Stimulated activated naive CD4-positive, alpha-beta T cell treated with Interleukin-2 at 50 U/mL for 16 hours (primary cell): ENCODE measurements around the gene AP1S1.
"Not testable (repeated sequence)": the region's sequence is repeated elsewhere in the genome, so short reads cannot be mapped to it uniquely, and the experiment has no call there.

Experiments used
- DNase-seq: peaks from one replicate; lab custom pipeline; 2025; lab: John Stamatoyannopoulos, UW

Gene AP1S1

DNA sequence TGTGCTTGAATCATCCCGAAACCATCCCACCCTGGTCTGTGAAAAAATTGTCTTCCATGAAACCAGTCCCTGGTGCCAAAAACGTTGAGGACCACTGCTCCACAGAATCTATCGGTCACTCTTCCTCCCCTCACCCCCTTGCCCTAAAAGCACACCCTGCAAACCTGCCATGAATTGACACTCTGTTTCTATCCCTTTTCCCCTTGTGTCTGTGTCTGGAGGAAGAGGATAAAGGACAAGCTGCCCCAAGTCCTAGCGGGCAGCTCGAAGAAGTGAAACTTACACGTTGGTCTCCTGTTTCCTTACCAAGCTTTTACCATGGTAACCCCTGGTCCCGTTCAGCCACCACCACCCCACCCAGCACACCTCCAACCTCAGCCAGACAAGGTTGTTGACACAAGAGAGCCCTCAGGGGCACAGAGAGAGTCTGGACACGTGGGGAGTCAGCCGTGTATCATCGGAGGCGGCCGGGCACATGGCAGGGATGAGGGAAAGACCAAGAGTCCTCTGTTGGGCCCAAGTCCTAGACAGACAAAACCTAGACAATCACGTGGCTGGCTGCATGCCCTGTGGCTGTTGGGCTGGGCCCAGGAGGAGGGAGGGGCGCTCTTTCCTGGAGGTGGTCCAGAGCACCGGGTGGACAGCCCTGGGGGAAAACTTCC, 28.2 kb upstream of the AP1S1 start:
- no peak for DNase-seq

DNA sequence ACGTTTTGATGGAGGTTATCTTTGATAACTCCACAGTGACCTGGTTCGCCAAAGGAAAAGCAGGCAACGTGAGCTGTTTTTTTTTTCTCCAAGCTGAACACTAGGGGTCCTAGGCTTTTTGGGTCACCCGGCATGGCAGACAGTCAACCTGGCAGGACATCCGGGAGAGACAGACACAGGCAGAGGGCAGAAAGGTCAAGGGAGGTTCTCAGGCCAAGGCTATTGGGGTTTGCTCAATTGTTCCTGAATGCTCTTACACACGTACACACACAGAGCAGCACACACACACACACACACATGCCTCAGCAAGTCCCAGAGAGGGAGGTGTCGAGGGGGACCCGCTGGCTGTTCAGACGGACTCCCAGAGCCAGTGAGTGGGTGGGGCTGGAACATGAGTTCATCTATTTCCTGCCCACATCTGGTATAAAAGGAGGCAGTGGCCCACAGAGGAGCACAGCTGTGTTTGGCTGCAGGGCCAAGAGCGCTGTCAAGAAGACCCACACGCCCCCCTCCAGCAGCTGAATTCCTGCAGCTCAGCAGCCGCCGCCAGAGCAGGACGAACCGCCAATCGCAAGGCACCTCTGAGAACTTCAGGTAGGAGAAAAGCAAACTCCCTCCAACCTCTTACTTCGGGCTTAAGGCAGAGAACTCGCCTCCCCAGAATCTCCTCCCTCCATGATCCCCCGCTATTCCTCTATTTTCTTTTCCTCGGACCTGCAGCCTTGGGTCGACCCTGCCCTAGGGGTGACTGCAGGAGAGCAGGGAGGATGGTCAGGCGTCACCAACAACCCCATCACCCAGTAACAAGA, 27.4 kb upstream of the AP1S1 start, which contains the start of gene SERPINE1:
TSS of gene SERPINE1 (plus strand) at position 454 of the 809 bp plus-strand sequence. CDS start 1,290 bp downstream, outside the sequence.
- peak; percentile 20 for DNase-seq

DNA sequence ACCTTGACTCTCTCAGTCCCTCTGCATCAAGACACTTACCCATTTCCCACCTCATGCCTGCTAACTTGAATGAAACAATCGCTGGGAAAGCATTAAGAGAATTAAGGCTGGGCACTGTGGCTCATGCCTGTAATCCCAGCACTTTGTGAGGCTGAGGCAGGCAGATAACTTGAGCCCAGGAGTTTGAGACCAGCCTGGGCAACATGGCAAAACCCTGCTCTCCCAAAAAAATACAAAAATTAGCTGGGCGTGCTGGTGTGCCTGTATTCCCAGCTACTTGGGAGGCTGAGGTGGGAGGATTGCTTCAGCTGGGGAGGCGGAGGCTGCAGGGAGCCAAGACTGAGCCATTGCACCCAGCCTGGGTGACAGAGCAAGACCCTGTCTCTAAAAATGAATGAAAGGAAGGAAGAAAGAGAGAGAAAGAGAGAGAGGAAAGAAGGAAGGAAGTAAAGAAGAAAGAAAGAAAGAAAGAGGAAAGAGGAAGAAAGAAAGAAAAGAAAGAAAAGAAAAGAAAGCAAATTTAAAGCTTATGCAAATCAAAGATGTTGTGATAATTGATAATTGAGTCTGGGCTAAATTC, 26.7 kb upstream of the AP1S1 start:
- DNase-seq = no peak

DNA sequence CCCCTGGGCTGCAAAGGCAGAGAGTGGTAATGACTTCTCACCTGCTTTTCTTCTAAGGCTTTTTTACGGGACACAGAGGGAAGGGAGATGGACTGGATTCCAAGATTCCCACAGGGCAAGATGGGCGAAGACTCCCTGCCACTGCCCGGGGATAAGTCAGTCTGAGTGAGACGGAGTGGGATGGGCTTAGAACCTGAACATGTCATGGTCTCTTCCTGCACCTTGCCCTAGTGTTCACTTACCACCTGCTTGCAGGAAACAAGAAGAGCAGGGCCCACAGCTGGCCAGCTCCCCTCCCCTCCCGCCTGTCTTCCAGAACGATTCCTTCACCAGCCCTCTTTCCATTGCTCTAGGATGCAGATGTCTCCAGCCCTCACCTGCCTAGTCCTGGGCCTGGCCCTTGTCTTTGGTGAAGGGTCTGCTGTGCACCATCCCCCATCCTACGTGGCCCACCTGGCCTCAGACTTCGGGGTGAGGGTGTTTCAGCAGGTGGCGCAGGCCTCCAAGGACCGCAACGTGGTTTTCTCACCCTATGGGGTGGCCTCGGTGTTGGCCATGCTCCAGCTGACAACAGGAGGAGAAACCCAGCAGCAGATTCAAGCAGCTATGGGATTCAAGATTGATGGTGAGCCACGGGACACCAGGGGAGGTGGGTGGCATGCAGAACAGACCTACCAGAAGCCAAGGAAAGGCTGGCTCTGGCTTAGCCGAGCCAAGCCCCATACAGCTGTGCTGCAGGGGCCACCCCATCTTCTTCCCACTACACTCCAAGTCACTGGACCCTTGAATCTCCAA, 26.0 kb upstream of the AP1S1 start:
- DNase-seq = no peak

DNA sequence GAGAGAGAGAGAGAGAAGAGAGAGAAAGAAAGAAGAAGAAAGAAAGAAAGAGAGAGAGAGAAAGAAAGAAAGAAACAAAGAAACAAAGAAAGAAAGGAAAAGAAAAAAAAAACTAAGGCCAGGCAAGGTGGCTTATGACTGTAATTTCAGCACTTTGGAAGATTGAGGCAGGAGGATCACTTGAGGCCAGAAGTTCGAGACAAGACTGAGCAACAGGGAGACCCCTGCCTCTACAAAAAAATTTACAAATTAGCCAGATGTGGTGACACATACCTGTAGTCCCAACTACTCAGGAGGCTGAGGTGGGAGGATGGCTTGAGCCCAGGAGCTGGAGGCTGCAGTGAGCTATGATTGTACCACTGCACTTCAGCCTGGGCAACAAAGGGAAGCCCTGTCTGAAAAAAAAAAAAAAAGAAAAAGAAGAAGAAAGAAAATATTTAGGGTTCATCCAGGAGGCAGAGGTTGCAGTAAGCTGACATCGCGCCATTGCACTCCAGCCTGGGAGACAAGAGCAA, 24.6 kb upstream of the AP1S1 start:
- no peak for DNase-seq

DNA sequence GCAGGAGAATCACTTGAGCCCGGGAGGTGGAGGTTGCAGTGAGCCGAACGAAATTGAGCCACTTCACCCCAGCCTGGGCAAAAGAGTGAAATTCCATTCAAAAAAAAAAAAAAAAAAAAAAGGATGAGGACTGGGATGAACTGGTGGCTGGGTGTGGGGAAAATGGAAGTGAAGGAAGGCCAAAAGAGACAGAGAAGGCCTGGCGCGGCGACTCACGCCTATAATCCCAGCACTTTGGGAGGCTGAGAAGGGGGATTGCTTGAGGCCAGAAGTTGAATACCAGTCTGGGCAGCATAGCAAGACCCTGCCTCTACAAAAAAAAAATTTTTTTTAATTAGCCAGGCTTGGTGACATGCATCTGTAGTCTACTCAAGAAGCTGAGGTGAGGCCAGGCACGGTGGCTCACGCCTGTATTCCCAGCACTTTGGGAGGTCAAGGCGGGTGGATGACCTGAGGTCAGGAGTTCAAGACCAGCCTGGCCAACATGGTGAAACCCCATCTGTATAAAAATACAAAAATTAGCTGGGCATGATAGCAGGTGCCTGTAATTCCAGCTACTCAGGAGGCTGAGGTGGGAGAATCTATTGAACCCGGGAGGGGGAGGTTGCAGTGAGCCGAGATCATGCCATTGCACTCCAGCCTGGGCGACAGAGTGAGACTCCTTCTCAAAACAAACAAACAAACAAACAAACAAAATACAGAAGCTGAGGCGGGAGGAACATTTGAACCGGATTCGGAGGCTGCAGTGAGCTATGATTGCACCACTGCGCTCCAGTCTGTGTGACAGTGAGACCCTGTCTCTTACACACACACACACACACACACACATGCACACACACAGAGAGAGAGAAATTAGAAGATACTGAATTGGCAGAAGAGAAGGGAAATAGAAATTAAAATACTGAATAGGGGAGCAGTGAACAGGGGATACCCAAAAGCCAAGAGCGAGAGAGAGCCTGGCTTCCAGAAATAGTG, 21.4 kb upstream of the AP1S1 start:
- DNase-seq = not testable (repeated sequence)

DNA sequence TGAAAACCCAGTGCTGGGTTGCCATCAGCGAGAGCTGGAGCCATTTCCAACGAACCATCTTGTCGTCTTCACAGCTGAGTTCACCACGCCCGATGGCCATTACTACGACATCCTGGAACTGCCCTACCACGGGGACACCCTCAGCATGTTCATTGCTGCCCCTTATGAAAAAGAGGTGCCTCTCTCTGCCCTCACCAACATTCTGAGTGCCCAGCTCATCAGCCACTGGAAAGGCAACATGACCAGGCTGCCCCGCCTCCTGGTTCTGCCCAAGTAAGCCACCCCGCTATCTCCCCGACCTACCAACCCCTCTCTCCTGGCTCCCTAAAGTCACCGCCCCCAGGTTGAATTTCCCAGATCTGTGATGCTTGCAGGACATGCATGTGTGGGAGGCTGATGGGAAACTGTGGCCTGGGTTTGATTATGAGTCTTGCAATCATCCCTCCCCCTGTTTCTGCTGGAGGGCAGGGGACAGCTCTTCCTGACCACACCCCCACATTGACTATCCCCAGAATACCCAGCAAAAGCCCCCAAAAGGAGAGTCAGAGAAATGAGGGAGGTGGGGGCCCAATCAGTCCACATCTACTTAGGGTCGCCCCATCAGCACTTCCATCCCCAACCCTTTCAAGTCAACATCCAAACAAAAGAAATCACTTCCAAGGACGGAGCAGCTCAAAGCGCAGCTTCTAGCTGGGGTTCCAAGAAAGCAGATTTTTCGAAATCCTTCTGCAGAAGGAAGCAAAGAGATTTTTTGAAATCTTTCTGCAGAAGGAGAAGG, 20.5 kb upstream of the AP1S1 start:
- DNase-seq = no peak

DNA sequence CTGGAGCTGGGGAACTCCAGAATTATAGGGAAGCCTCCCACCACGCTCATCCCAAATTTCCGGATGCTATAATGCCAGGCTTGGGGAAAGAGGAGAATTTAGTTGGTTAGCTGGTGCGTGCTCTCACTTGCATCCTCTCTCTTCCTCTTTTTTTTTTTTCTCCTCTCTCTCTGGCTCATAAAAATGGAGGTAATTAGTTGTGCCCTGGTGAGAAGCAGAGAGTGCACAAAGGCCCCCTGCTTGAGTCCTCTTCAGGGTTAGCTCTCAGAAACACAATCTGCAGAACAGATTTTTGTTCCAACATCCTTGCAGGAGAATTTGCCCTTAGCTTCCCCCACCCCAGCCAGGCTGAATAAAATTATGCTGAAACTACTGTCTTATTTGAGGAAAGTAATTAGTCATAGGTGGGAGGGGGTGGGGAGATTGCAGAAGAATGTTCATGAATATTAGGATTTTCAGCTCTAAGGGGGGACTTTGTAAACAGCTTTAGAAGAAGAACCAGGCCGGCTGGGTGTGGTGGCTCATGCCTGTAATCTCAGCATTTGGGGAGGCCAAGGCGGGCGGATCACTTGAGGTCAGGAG, 19.8 kb upstream of the AP1S1 start:
- DNase-seq = no peak

DNA sequence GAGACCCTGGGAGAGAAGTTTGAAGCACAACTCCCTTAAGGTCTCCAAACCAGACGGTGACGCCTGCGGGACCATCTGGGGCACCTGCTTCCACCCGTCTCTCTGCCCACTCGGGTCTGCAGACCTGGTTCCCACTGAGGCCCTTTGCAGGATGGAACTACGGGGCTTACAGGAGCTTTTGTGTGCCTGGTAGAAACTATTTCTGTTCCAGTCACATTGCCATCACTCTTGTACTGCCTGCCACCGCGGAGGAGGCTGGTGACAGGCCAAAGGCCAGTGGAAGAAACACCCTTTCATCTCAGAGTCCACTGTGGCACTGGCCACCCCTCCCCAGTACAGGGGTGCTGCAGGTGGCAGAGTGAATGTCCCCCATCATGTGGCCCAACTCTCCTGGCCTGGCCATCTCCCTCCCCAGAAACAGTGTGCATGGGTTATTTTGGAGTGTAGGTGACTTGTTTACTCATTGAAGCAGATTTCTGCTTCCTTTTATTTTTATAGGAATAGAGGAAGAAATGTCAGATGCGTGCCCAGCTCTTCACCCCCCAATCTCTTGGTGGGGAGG, 16.5 kb upstream of the AP1S1 start:
- DNase-seq = no peak

DNA sequence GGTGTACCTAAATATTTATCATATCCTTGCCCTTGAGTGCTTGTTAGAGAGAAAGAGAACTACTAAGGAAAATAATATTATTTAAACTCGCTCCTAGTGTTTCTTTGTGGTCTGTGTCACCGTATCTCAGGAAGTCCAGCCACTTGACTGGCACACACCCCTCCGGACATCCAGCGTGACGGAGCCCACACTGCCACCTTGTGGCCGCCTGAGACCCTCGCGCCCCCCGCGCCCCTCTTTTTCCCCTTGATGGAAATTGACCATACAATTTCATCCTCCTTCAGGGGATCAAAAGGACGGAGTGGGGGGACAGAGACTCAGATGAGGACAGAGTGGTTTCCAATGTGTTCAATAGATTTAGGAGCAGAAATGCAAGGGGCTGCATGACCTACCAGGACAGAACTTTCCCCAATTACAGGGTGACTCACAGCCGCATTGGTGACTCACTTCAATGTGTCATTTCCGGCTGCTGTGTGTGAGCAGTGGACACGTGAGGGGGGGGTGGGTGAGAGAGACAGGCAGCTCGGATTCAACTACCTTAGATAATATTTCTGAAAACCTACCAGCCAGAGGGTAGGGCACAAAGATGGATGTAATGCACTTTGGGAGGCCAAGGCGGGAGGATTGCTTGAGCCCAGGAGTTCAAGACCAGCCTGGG, 15.9 kb upstream of the AP1S1 start:
- DNase-seq = peak; percentile 85

DNA sequence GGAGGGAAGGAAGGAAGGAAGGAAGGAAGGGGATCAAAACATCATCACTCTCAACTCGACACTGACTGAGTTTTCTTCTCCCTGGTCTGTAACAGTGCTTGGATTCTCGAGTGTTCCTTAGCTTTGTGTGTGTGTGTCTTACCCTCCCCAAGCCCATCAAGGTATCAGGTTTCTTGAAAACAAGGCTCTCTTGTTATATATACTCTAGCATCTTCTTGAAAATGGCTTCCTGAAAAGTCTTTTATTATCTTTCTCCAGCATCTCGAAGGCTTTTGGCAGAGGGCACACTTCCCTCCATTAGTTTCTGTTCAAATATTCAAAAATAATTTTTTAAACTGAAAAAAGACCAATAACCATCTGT, 14.0 kb upstream of the AP1S1 start:
- DNase-seq = no peak

DNA sequence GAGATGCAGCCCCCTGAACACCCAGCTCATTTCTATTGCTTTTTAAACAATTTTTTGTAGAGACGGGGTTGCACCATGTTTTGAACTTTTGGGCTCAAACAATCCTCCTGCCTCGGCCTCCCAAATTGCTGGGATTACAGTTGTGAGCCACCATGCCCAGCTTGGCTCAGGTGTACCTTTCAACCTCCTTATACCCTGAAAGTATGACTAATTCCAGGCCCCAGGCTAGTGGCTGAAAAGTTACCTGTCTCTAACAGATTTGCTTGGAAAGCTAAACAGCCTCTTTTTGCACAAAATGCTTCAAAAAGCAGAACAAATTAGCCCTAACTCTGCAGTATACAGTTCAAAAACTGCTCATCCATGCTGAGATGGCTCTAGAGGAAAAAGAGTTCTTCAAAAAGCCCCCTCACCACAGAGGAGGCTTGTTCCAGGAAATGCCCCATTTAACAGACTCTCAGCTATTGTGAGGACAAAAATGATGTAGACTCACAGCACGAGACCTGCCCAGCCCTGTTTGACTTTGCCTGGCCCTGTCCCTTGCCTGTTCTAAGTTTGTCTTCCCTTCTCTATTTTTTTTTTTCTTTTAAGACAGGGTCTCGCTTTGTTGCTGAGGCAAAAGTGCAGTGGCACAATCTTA, 13.4 kb upstream of the AP1S1 start:
- no peak for DNase-seq

DNA sequence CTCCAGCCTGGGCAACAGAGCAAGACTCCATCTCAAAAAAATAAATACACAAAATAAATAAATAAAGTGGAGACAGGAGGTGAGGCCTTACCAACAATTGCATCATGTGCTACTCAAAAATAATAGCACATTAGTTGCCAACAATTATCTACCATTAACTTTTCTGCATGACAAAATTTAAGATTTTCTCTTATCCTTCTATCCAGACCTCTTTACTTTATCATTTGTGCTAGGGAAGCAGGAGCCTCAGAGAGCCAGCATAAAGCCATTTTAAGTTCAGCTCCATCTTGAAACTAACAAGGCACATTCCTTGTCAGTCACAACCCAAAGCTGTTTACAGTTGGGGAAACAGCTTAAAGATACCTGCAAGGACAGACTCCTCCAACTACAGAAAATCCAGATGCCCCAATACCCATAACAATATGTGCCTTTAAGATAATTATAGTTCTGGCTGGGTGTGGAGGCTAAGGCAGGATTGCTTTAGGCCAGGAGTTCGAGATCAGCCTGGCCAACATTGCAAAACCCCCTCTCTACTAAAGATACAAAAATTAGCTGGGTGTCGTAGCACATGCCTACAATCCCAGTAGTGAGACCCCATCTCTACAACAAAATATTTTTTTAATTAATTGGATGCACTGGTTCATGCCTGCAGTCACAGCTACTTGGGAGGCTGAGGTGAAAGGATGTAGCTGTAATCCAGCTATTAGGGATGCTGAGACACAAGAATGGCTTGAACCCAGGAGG, 2.2 kb upstream of the AP1S1 start:
- DNase-seq = no peak

DNA sequence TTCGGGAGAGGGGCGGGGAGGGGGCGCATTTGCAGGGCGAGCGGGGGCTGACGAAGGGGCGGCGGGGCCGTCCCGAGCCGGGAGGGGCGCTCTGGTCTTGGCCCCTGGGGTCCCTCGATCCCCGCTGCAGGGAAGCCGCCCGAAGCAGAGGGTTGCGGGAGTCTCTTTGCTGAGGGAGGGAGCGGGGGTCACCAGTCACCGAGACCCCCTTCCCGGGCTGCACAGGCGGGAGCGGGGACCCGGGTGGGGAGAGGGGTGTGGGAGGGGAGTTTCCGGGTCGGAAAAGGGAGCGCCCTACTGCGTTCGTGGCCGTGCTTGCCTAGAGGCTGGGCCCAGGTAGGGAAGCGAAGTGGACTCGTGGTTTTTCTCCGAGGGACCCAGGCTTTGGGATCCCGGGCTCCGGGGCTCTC, 422 bp downstream of the AP1S1 start:
- no peak for DNase-seq

DNA sequence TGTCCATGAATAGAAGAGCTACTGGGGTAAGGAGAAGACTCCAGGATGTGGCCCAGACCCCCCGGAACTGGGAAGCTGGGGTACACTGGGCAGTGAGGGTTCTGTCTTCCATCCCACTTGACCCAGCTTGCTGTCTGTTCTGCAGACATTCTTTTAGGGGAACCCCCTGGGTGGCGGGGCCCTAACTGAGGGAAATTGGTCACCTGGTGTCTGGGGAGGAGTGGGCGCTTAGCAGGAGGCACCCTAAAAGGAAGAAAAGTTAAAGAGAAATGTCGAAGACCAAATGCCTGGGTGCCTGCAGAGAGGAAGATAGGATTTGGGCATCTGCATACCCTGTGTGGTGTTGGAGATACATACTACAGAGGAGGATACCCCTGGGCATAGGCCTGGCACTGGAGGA, 1.0 kb downstream of the AP1S1 start:
- DNase-seq = no peak

DNA sequence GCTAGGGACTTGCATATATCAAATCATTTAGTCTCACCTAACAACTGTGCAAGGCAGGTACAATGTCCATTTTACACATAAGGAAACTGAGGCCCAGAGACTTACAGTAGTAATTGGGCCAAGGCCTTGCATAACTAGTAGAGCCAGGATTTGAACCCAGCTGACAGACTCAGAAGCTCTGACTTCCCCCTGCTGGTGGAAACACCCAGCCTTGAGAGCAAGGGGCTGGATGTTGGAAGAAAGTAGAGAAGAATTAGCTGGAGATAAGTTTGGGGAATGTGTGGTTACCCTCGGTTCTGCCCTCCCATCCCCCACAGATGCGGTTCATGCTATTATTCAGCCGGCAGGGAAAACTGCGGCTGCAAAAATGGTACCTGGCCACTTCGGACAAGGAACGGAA, 2.0 kb downstream of the AP1S1 start:
- DNase-seq = no peak

DNA sequence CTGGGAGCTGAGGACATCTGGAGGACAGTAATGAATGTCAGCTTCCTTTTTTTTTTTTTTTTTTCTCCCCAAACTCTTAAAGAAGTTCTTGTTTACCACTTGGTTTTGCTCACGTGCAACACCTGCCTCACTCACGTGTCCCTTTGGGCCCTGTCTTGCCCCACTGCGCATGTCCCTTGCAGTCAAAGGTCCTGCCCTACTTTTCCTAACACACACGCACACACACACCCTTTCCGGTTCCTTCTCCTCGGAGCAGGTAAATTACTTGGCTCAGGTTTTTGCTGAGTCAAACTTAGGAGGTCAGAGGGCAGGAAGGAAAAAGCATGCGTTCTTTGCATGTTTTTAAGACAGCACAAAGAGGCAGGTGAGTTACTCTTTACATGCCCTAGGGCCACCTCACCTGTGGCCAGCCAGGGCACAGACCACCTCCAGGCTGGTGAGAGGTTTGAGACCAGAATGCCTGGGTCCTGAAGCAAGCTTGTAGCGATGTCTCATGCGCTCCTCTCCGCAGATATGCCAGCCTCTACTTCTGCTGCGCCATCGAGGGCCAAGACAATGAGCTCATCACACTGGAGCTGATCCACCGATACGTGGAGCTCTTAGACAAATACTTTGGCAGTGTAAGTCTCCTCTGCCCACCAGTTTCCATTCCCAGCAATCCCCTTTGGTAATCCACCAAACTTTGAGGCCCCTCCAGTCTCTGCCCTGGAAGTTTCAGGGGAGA, 2.8 kb downstream of the AP1S1 start:
- DNase-seq = no peak
